Gastroesophageal sphincter (tissue), 4 donors: Measurements from ENCODE around the gene GCK. TPM values are rescaled to one million over a fixed set of nuclear protein-coding genes. Genes with fewer than 3 reads are reported as not detected.

ENCODE experiments used
- ATAC-seq: fragments of 150-250 bp; one replicate; pipeline ENCODE4 v1.9.1; 2016; ENCODE audit warnings: mild to moderate bottlenecking, moderate library complexity
- H3K27ac ChIP-seq, 4 donors: fragments of 200-600 bp; sonication (generic) in 3 of 4; 1 replicate in 3 of 4; 2 replicates in 1 of 4; pipeline ENCODE4 v1.5.1; 2016 to 2019
- H3K27me3 ChIP-seq: fragments of 200-600 bp; sonication (generic); one replicate; pipeline ENCODE4 v1.5.1; 2019
- H3K36me3 ChIP-seq, 2 donors: fragments of 200-600 bp; sonication (generic); one replicate each; pipeline ENCODE4 v1.5.1; 2019; ENCODE audit warnings: control low read depth in 1 of 2
- H3K4me1 ChIP-seq, 3 donors: fragments of 200-600 bp; sonication (generic); 1 replicate in 2 of 3; 2 replicates in 1 of 3; pipeline ENCODE4 v1.5.1; 2016 to 2019; ENCODE audit warnings: control low read depth in 2 of 3
- H3K4me3 ChIP-seq, 2 donors: fragments of 200-600 bp; sonication (generic); one replicate each; pipeline ENCODE4 v1.5.1; 2019; ENCODE audit warnings: mild to moderate bottlenecking in 1 of 2, moderate library complexity in 1 of 2
- H3K9me3 ChIP-seq, 3 donors: fragments of 200-600 bp; sonication (generic); one replicate each; pipeline ENCODE4 v1.5.1; 2017 to 2019; ENCODE audit warnings: control low read depth in 2 of 3
- CTCF ChIP-seq, 4 experiments: fragments of 200-600 bp in 2 of 4; fragments of 450-650 bp in 2 of 4; sonication (generic) in 1 of 4; IDR thresholded peaks; one replicate each; pipeline ENCODE4 v1.5.1; 2017 to 2019; ENCODE audit warnings: antibody characterized with exemption in 4 of 4, mild to moderate bottlenecking in 2 of 4, moderate library complexity in 2 of 4
- EP300 ChIP-seq: sonication (generic); formaldehyde crosslinking; IDR thresholded peaks from one replicate; pipeline ENCODE4 v1.6.1; 2017; ENCODE audit warnings: antibody characterized with exemption, mild to moderate bottlenecking
- POLR2A ChIP-seq, 2 donors: fragments of 450-650 bp; IDR thresholded peaks; one replicate each; pipeline ENCODE4 v1.6.1; 2017; ENCODE audit warnings: antibody characterized with exemption in 2 of 2, mild to moderate bottlenecking in 2 of 2, moderate library complexity in 1 of 2
- POLR2AphosphoS5 ChIP-seq: sonication (generic); formaldehyde crosslinking; IDR thresholded peaks from one replicate; pipeline ENCODE4 v1.6.1; 2017; ENCODE audit warnings: antibody characterized with exemption
- whole genome bisulfite sequencing, 2 donors: methylation state at CpG; one replicate each; pipeline ENCODE4 v1.1.5; 2018; ENCODE audit warnings: low coverage in 1 of 2; 5-methylcytosine and 5-hydroxymethylcytosine counted together
- total RNA-seq, 4 donors: library from RNA; depleted of rRNA; stranded (reverse); fragments of >200 nt; gene quantifications; one replicate each; pipeline ENCODE4 v1.1.0, GENCODE V29; 2016

Gene GCK
- total RNA-seq, 4 donors from 2014 or later: 0.31 to 4.2 (median 0.54) TPM; not detected in 1

- ATAC-seq: no peak
- Histone ChIP-seq H3K27me3 (no peaks in the 10 kb centered on the region), H3K36me3 (no peaks in the 10 kb centered on the region), H3K27ac (no peak overlapping the region), H3K9me3 (no peaks in the 10 kb centered on the region), H3K4me1 (no peaks in the 10 kb centered on the region), H3K4me3 (no peak overlapping the region)
- TF ChIP-seq POLR2AphosphoS5: no peak
- TF ChIP-seq EP300: no peak
- no peak for TF ChIP-seq CTCF (IDR thresholded peaks at IDR 0.05)
- TF ChIP-seq POLR2A (IDR thresholded peaks at IDR 0.05): no peak
- 60% methylated on average over 1 of the region's 12 CpGs; no CpG with 5 or more reads in 1 of the 2 donors for WGBS, 2 donors
Measured at GRCh38 chr7:44158873-44159631, 30.2 kb downstream of the GCK start.

- Histone ChIP-seq H3K36me3 (no peaks in the 10 kb centered on the region), H3K9me3 (no peaks in the 10 kb centered on the region), H3K4me3 (no peak overlapping the region), H3K27ac (no peak overlapping the region), H3K27me3 (no peaks in the 10 kb centered on the region), H3K4me1 (no peaks in the 10 kb centered on the region)
- WGBS, 2 donors: 72 to 93% methylated on average over 2 of the region's 10 CpGs
- TF ChIP-seq POLR2A (IDR thresholded peaks at IDR 0.05) (no peak), POLR2AphosphoS5 (no peak), CTCF (IDR thresholded peaks at IDR 0.05) (no peak), EP300 (no peak)
- ATAC-seq: no peak
Measured at GRCh38 chr7:44158096-44158872, 31.0 kb downstream of the GCK start.

GRCh38 chr7:44157116-44158080, 31.8 kb downstream of the GCK start:
- no peaks in the 10 kb centered on the region for H3K9me3 ChIP-seq
- WGBS, 2 donors: 80 to 100% methylated on average over 1 to 7 of the region's 15 CpGs
- no peak overlapping the region for H3K27ac ChIP-seq
- no peaks in the 10 kb centered on the region for H3K27me3 ChIP-seq
- ATAC-seq: no peak
- no peaks in the 10 kb centered on the region for H3K36me3 ChIP-seq
- TF ChIP-seq CTCF (IDR thresholded peaks at IDR 0.05) (no peak), POLR2A (IDR thresholded peaks at IDR 0.05) (no peak), POLR2AphosphoS5 (no peak), EP300 (no peak)
- H3K4me3 ChIP-seq: no peak overlapping the region
- H3K4me1 ChIP-seq: no peaks in the 10 kb centered on the region

- H3K4me3 ChIP-seq: no peak overlapping the region
- no peaks in the 10 kb centered on the region for H3K36me3 ChIP-seq
- H3K9me3 ChIP-seq: no peaks in the 10 kb centered on the region
- WGBS, 2 donors: 57% methylated on average over 1 of the region's 4 CpGs; no CpG with 5 or more reads in 1 of the 2 donors
- H3K4me1 ChIP-seq: no peaks in the 10 kb centered on the region
- no peaks in the 10 kb centered on the region for H3K27me3 ChIP-seq
- no peak for ATAC-seq
- no peak overlapping the region for H3K27ac ChIP-seq
- TF ChIP-seq POLR2A (IDR thresholded peaks at IDR 0.05): no peak
- no peak for TF ChIP-seq CTCF (IDR thresholded peaks at IDR 0.05)
- TF ChIP-seq EP300: no peak
- TF ChIP-seq POLR2AphosphoS5: no peak
Measured at GRCh38 chr7:44156453-44157010, 32.7 kb downstream of the GCK start.
